Measurements from ENCODE around the gene TSSK6. TPM values are rescaled to one million over a fixed set of nuclear protein-coding genes. Genes with fewer than 3 reads are reported as not detected.

Gene TSSK6
- 0.31 TPM for total RNA-seq
- under 1 TPM; 0.37 to 0.80 (median 0.67) TPM for polyA plus RNA-seq (ENCODE audit: insufficient read depth in 1 of 8, insufficient read length in 8 of 8, low replicate concordance in 1 of 8)
- long read RNA-seq, donor 1, result 0 reads
- long read RNA-seq, donor 2, result 0 reads
- long read RNA-seq, donor 3, partial matches to known transcripts, result 0 of 3 reads
- long read RNA-seq, donor 3, other reads (novel, unspliced or antisense), result 0 of 3 reads
- long read RNA-seq, donor 4, partial matches to known transcripts, result 0 of 1 reads
- long read RNA-seq, donor 4, other reads (novel, unspliced or antisense), result 0 of 1 reads
- long read RNA-seq, donor 5, partial matches to known transcripts, result 0 of 1 reads
- long read RNA-seq, donor 5, other reads (novel, unspliced or antisense), result 0 of 1 reads
- long read RNA-seq, donor 6, result 0 reads
- long read RNA-seq, donor 7, partial matches to known transcripts, result 0 of 1 reads
- long read RNA-seq, donor 7, other reads (novel, unspliced or antisense), result 0 of 1 reads
- long read RNA-seq, donor 8, partial matches to known transcripts, result 80 of 401 reads
- long read RNA-seq, donor 8, other reads (novel, unspliced or antisense), result 321 of 401 reads
- long read RNA-seq, donor 9, result 0 reads
- long read RNA-seq, donor 10, partial matches to known transcripts, result 0 of 1 reads
- long read RNA-seq, donor 10, other reads (novel, unspliced or antisense), result 0 of 1 reads
- long read RNA-seq, donor 11, partial matches to known transcripts, result 0 of 1 reads
- long read RNA-seq, donor 11, other reads (novel, unspliced or antisense), result 0 of 1 reads

DNA sequence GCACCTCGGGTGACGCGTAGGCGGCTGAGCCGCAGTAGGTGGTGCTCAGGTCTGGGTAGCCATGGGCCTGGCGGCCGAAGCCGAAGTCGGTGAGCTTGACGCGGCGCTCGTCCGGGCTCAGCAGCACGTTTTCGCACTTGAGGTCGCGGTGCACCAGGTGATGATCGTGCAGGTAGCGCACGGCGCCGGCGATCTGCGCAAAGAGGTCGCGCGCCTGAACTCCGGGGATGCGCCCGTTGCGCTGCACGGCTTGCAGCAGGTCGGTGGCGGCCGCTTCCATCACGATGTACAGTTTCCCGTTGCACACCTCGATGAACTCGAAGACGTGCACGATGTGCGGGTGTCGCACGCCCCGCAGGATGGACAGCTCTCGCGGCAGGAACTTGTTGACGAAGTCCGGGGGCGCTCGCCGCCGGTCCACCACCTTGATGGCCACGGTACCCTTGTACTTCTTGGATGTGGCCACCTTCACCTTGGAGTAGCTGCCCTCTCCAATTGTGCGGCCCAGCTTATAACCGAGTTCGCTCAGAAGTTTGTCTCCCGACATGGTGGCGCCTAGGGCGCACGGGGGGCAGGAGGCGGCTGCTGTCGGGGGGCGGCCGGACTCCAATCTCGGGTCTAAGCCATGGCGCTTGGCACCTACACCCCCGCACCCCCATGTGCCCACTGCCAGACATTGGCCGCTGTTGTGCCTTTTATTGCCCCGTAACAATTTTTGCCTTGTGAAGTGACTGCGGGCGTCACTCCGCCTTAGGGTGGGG is at the start of gene TSSK6:
TSS of gene TSSK6 (minus strand) at position 668 of the 761 bp plus-strand sequence. CDS start at position 547, 121 bp downstream.
- H3K27ac ChIP-seq (ENCODE audit: low read length), result peak within 1 kb of the TSS; percentile 84
- DNase-seq, result no peak
- peaks cover 10% of the 10 kb centered on the region for H3K36me3 ChIP-seq (ENCODE audit: control insufficient read depth, insufficient read depth, low read length)
- peaks cover 26% of the 10 kb centered on the region for H3K4me1 ChIP-seq (ENCODE audit: control insufficient read depth, insufficient read depth, low read length)
- H3K27me3 ChIP-seq (ENCODE audit: control insufficient read depth, insufficient read depth, low read length), result peaks cover 9% of the 10 kb centered on the region
- H3K4me3 ChIP-seq (ENCODE audit: low read length), result peak within 1 kb of the TSS; percentile 83
- 85% methylated on average over 73 of the region's 74 CpGs for WGBS (ENCODE audit: insufficient coverage)
- peaks cover 6% of the 10 kb centered on the region for H3K9me3 ChIP-seq (replicated peaks; ENCODE audit: control insufficient read depth, low read depth, low read length)

DNA sequence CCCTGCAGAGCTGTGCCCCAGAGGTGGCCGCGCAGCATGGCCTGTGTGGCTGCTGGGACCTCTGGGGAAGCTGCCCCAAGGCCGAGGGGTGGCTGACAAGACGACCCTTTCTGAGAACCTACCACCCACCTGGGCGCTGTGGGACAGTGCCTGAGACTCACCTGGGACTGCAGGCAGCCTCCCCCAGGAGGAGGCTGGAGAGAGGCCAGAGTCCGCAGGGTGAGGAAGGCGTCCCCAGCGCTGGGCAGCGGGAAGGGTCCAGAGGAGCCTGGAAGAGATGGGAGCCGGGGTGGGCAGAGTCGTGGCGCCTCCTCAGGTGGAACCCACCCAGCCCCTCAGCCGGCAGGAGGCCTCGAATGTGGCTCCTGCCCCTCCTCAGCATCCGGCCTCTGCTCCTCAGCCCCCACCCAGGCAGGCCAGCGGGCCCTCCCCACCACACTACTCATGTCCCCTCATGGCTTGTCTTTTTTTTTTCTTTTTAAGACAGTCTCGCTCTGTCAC is 48.0 kb upstream of the TSSK6 start:
- DNase-seq, result no peak
- H3K36me3 ChIP-seq (ENCODE audit: control insufficient read depth, insufficient read depth, low read length), result no peaks in the 10 kb centered on the region
- WGBS (ENCODE audit: insufficient coverage), result 93% methylated on average over 13 of the region's 17 CpGs
- no peak overlapping the region for H3K27ac ChIP-seq (ENCODE audit: low read length)
- no peak overlapping the region for H3K4me3 ChIP-seq (ENCODE audit: low read length)
- H3K4me1 ChIP-seq (ENCODE audit: control insufficient read depth, insufficient read depth, low read length), result no peaks in the 10 kb centered on the region
- H3K27me3 ChIP-seq (ENCODE audit: control insufficient read depth, insufficient read depth, low read length), result no peaks in the 10 kb centered on the region
- no peaks in the 10 kb centered on the region for H3K9me3 ChIP-seq (replicated peaks; ENCODE audit: control insufficient read depth, low read depth, low read length)

DNA sequence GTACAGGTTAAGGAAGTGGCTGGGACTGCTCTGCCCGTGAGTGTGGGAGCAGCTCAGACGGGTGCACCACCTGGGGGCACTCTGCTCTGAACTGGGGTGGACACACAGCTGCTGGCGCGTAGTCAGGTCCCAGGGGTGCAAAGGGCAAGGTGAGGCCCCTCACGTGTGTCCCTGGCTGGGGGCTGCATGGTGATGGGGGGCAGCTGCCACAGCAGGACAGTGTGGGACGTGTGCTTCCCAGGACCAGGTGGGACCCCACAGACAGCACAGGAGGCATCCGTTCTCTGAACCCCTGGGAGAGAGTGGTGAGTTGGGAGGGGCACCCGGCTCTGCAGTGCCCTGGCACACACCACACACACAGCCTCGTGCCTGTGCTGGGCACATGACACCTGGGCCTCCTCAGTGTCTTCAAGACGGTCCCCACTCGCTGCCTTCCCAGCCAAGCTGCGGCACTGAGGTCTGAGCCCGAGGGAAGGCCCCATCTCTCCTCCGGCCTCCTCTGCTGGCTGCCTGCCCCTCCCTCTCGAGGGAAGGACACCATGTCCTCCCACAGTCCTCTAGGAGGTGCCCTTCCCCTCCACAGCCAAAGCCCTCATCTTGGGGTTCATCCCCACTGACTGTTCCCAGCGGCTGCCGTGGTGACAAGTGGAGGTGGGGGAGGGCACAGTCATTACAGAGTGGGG is 47.5 kb upstream of the TSSK6 start:
- WGBS (ENCODE audit: insufficient coverage), result 60% methylated on average over 10 of the region's 17 CpGs
- no peaks in the 10 kb centered on the region for H3K4me1 ChIP-seq (ENCODE audit: control insufficient read depth, insufficient read depth, low read length)
- no peak overlapping the region for H3K4me3 ChIP-seq (ENCODE audit: low read length)
- H3K27ac ChIP-seq (ENCODE audit: low read length), result no peak overlapping the region
- H3K27me3 ChIP-seq (ENCODE audit: control insufficient read depth, insufficient read depth, low read length), result no peaks in the 10 kb centered on the region
- DNase-seq, result no peak
- H3K36me3 ChIP-seq (ENCODE audit: control insufficient read depth, insufficient read depth, low read length), result no peaks in the 10 kb centered on the region
- no peaks in the 10 kb centered on the region for H3K9me3 ChIP-seq (replicated peaks; ENCODE audit: control insufficient read depth, low read depth, low read length)

DNA sequence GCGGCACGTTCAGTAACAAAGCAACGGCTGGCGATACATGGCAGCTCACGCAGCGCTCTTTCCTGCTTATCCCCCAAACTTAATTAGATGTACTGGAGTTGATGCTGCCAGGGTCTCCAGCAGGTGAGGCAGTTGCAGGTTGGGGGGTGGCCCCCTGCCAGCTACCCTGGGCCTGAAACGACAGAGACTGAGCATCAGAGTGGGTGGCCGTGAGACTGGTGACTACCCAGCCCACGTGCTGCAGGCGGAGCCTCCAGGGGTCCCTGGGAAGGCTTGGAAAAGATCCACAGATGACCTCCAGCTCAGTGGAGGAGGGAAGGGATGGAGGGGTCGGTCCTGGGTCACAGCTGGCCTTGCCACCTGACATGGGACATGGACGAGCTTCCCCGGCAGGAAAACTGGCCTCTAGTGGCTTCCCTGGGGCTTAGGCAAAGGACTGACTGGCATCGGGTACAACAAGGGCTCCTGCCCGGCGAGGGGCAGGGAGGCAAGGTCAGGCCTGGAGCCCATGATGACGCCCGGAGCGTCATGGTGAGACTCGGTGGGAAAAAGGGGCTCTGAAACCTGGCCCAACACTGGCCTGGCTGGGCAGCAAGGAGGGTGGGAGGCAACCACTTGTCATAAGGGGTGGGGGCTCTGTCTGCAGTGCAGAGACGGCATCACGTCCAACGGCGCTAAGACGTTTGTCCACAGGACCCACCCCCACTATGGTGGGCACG is 46.8 kb upstream of the TSSK6 start:
- Histone ChIP-seq H3K27ac (ENCODE audit: low read length) (no peak overlapping the region), H3K9me3 (replicated peaks; ENCODE audit: control insufficient read depth, low read depth, low read length) (no peaks in the 10 kb centered on the region), H3K36me3 (ENCODE audit: control insufficient read depth, insufficient read depth, low read length) (no peaks in the 10 kb centered on the region), H3K4me3 (ENCODE audit: low read length) (no peak overlapping the region), H3K27me3 (ENCODE audit: control insufficient read depth, insufficient read depth, low read length) (no peaks in the 10 kb centered on the region), H3K4me1 (ENCODE audit: control insufficient read depth, insufficient read depth, low read length) (no peaks in the 10 kb centered on the region)
- no peak for DNase-seq
- 69% methylated on average over 19 of the region's 26 CpGs for WGBS (ENCODE audit: insufficient coverage)

DNA sequence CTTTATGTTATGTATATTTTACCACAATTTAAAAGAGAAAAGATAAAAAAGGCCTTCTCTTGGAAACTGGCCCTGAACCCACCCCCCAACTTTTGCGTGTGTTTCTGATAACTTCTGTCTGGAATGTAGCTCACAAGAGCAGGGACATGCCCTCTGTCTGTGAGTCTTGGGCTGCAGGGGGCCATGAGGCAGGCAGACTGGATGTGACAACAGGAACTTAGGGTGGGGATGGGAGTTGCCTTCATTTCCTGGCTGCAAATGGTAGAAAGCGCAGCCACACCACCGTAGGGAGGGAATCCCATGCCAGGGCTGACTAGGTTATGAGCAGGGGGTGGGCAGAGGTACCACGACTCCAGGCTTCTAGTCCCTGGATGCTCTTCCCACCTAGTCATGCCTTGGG is 44.6 kb upstream of the TSSK6 start:
- H3K4me3 ChIP-seq (ENCODE audit: low read length), result no peak overlapping the region
- H3K9me3 ChIP-seq (replicated peaks; ENCODE audit: control insufficient read depth, low read depth, low read length), result no peaks in the 10 kb centered on the region
- H3K27me3 ChIP-seq (ENCODE audit: control insufficient read depth, insufficient read depth, low read length), result no peaks in the 10 kb centered on the region
- no peak overlapping the region for H3K27ac ChIP-seq (ENCODE audit: low read length)
- H3K36me3 ChIP-seq (ENCODE audit: control insufficient read depth, insufficient read depth, low read length), result no peaks in the 10 kb centered on the region
- whole genome bisulfite sequencing (ENCODE audit: insufficient coverage), result no CpG with 5 or more reads among the region's 4 CpGs
- DNase-seq, result no peak
- H3K4me1 ChIP-seq (ENCODE audit: control insufficient read depth, insufficient read depth, low read length), result no peaks in the 10 kb centered on the region

DNA sequence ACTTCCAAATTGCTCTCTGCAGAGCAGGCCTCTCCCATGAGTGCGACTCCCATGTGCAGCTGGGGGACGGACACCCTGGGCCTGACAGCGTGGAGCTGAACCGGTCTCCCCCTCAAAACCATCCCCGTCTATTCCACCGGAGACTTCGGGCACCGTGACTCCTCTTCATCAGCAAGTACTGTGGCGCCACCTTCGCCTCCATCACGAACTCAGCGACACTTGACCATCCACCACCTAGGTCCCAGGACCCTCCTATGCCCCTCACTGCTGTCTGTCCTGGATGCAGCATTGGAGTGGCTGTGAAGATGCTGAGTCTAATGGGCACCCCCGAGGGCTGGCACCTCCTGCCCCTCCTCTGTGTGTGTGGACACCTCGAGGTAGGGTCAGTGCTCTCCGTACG is 43.3 kb upstream of the TSSK6 start:
- 90% methylated on average over 16 of the region's 16 CpGs for WGBS (ENCODE audit: insufficient coverage)
- Histone ChIP-seq H3K27ac (ENCODE audit: low read length) (no peak overlapping the region), H3K4me3 (ENCODE audit: low read length) (no peak overlapping the region)

DNA sequence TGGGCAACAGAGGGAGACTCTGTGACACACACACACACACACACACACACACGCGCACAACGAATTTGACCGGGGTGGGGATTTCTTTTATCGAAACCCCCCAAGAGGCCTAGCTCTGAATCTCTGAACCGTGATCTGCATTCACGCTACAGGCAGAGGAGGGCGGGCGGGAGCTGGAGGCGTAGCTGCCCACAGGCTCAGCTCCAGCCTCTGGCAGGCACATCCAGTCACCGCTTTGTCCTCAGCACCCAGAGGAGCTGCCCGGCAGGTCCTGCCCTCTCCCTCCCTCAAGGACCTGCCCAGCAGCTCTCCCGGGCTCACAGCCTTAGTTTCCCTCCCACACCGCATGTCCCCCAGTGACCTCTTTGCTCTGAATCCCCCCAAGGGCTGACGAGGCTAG is 42.7 kb upstream of the TSSK6 start:
- Histone ChIP-seq H3K36me3 (ENCODE audit: control insufficient read depth, insufficient read depth, low read length) (no peaks in the 10 kb centered on the region), H3K4me3 (ENCODE audit: low read length) (no peak overlapping the region), H3K27ac (ENCODE audit: low read length) (no peak overlapping the region), H3K27me3 (ENCODE audit: control insufficient read depth, insufficient read depth, low read length) (no peaks in the 10 kb centered on the region), H3K9me3 (replicated peaks; ENCODE audit: control insufficient read depth, low read depth, low read length) (no peaks in the 10 kb centered on the region), H3K4me1 (ENCODE audit: control insufficient read depth, insufficient read depth, low read length) (no peaks in the 10 kb centered on the region)
- WGBS (ENCODE audit: insufficient coverage), result 67% methylated on average over 14 of the region's 15 CpGs
- DNase-seq, result no peak

More for the DNA sequence above, 43.3 kb upstream of the TSSK6 start:
- H3K9me3 ChIP-seq (replicated peaks; ENCODE audit: control insufficient read depth, low read depth, low read length), result no peaks in the 10 kb centered on the region
- no peak for DNase-seq
- no peaks in the 10 kb centered on the region for H3K27me3 ChIP-seq (ENCODE audit: control insufficient read depth, insufficient read depth, low read length)
- H3K4me1 ChIP-seq (ENCODE audit: control insufficient read depth, insufficient read depth, low read length), result no peaks in the 10 kb centered on the region
- no peaks in the 10 kb centered on the region for H3K36me3 ChIP-seq (ENCODE audit: control insufficient read depth, insufficient read depth, low read length)

DNA sequence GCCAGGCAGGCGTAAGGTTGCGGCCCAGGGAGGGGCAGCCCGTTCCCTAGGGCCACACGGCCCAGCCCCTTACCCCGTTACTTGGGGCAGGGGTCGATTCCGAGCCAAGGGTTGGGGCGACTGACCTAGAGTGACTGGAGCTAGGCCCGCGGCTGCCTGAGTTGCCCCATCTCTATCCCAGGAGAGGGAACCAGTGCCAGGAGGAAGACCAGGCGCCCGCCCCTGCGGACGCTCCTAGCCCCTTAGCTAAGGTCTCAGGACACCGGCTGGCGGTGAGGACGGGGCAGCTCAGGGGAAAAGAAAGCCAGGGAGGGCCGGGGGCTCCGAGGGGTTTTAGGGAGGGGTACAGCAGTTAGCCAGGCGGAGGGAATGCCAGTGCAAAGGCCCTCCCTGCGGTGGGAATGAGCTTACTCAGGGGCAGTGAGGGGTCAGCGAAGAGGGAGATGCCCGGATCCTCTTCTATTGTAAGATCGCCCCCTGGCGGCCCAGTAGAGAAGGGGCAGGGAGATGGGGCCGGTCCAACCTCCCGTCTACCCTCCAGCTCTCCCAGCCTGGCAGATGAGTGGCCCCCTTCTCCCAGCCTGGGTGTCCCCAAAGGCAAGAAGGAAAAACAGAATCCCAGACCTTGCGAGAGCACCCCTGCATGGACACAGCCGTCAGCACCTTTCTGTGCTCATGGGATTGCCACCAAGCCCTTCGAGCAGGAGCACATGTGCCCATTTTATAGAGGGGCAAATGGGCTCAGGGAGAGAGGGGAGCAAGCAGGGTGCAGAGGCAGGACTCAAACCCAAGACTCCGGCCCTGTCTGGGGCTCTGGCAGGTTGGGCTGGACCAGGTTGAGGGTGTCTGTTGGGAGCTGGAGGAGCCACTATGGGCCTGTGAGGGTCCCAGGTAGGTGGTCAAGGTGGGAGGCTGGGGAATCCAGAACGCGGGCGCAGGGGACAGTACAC is 39.0 kb upstream of the TSSK6 start:
- H3K27me3 ChIP-seq (ENCODE audit: control insufficient read depth, insufficient read depth, low read length), result peaks cover 3% of the 10 kb centered on the region
- H3K36me3 ChIP-seq (ENCODE audit: control insufficient read depth, insufficient read depth, low read length), result no peaks in the 10 kb centered on the region
- peak; percentile 39 for DNase-seq
- H3K4me1 ChIP-seq (ENCODE audit: control insufficient read depth, insufficient read depth, low read length), result peaks cover 16% of the 10 kb centered on the region
- H3K27ac ChIP-seq (ENCODE audit: low read length), result no peak overlapping the region
- H3K4me3 ChIP-seq (ENCODE audit: low read length), result no peak overlapping the region
- H3K9me3 ChIP-seq (replicated peaks; ENCODE audit: control insufficient read depth, low read depth, low read length), result peaks cover 5% of the 10 kb centered on the region
- 68% methylated on average over 25 of the region's 34 CpGs for WGBS (ENCODE audit: insufficient coverage)
